Activated CD4-positive, alpha-beta T cell treated with anti-CD3 and anti-CD28 coated beads, Interleukin-2, Interleukin-6, amounts not matched to agents 100 ng/mL and 50 ng/mL, durations not matched to agents 16 hours and 8 hours (primary cell): Measurements from ENCODE around the gene BORCS5.
A peak's percentile ranks its signal among the peaks of the same experiment; 100 is the strongest.
"Not testable (repeated sequence)": the region's sequence is repeated elsewhere in the genome, so short reads cannot be mapped to it uniquely, and the experiment has no call there.

Source experiments
- DNase-seq: peaks from one replicate; pipeline ENCODE4 v3.0.0-alpha.2; 2020

Gene BORCS5

GRCh38 chr12:12397184-12397583, 40.3 kb downstream of the BORCS5 start:
- DNase-seq = no peak

GRCh38 chr12:12398026-12398859, 41.4 kb downstream of the BORCS5 start:
- DNase-seq = no peak

GRCh38 chr12:12399161-12399560, 42.3 kb downstream of the BORCS5 start:
- DNase-seq = no peak

- DNase-seq = no peak
Measured at GRCh38 chr12:12399776-12400305, 43.0 kb downstream of the BORCS5 start.

GRCh38 chr12:12400793-12401192, 43.9 kb downstream of the BORCS5 start:
- no peak for DNase-seq

- DNase-seq = no peak
Measured at GRCh38 chr12:12403264-12404248, 46.7 kb downstream of the BORCS5 start.

- DNase-seq = no peak
Measured at GRCh38 chr12:12404297-12404696, 47.4 kb downstream of the BORCS5 start.

GRCh38 chr12:12405882-12406281, 49.0 kb downstream of the BORCS5 start:
- DNase-seq = no peak

- no peak for DNase-seq
Measured at GRCh38 chr12:12406762-12407161, 49.9 kb downstream of the BORCS5 start.

- peak; percentile 66 for DNase-seq
Measured at GRCh38 chr12:12408265-12408690, 51.4 kb downstream of the BORCS5 start.

GRCh38 chr12:12409337-12409736, 52.5 kb downstream of the BORCS5 start:
- DNase-seq = not testable (repeated sequence)

GRCh38 chr12:12415886-12416285, 59.0 kb downstream of the BORCS5 start:
- DNase-seq = no peak

GRCh38 chr12:12419165-12419564, 62.3 kb downstream of the BORCS5 start:
- DNase-seq = not testable (repeated sequence)

- no peak for DNase-seq
Measured at GRCh38 chr12:12423367-12423766, 66.5 kb downstream of the BORCS5 start.

GRCh38 chr12:12425001-12425400, 68.1 kb downstream of the BORCS5 start:
- no peak for DNase-seq

- no peak for DNase-seq
Measured at GRCh38 chr12:12425616-12426015, 68.7 kb downstream of the BORCS5 start.

GRCh38 chr12:12427568-12427967, 70.7 kb downstream of the BORCS5 start:
- no peak for DNase-seq

- peak; percentile 33 for DNase-seq
Measured at GRCh38 chr12:12428047-12428446, 71.2 kb downstream of the BORCS5 start.

GRCh38 chr12:12428961-12429657, 72.2 kb downstream of the BORCS5 start:
- DNase-seq = peak; percentile 42

- no peak for DNase-seq
Measured at GRCh38 chr12:12432364-12432763, 75.5 kb downstream of the BORCS5 start.

GRCh38 chr12:12433203-12433731, 76.4 kb downstream of the BORCS5 start:
- DNase-seq = no peak

- no peak for DNase-seq
Measured at GRCh38 chr12:12436831-12437345, 80.0 kb downstream of the BORCS5 start.
